GM12872 (cell line): ENCODE measurements around the gene TMEM94.

ENCODE experiments used
- TF ChIP-seq, protein P1 (sequence below): IDR thresholded peaks from 3 replicates; pipeline ENCODE4 v1.5.1; 2011; ENCODE audit warnings: low read depth, mild to moderate bottlenecking, low read length, moderate library complexity; ENCODE audit not compliant: insufficient read depth

The TMEM94 gene

DNA sequence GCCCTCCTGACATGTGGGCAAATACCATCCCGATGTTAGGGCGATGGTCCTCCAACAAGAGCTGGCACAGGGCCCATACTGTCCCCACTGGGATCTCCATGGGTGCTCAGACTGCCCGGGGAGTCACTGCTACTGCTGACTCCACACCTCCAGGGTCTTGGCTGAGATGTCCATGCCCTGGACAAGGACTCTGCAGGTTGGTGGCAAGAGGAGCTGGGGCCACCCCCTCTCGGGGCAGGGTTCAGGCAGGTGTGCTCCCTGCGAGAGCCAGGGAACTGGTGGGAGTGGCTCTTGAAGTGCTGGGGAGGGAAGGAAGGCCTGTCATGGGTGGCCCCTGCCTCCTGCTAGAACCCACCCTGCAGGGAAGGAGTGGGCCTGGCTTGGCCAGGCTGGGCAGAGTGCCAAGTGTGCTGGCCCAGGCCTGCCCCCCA is 52.5 kb downstream of the TMEM94 start:
- TF ChIP-seq, protein P1, sequence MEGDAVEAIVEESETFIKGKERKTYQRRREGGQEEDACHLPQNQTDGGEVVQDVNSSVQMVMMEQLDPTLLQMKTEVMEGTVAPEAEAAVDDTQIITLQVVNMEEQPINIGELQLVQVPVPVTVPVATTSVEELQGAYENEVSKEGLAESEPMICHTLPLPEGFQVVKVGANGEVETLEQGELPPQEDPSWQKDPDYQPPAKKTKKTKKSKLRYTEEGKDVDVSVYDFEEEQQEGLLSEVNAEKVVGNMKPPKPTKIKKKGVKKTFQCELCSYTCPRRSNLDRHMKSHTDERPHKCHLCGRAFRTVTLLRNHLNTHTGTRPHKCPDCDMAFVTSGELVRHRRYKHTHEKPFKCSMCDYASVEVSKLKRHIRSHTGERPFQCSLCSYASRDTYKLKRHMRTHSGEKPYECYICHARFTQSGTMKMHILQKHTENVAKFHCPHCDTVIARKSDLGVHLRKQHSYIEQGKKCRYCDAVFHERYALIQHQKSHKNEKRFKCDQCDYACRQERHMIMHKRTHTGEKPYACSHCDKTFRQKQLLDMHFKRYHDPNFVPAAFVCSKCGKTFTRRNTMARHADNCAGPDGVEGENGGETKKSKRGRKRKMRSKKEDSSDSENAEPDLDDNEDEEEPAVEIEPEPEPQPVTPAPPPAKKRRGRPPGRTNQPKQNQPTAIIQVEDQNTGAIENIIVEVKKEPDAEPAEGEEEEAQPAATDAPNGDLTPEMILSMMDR: no peak

DNA sequence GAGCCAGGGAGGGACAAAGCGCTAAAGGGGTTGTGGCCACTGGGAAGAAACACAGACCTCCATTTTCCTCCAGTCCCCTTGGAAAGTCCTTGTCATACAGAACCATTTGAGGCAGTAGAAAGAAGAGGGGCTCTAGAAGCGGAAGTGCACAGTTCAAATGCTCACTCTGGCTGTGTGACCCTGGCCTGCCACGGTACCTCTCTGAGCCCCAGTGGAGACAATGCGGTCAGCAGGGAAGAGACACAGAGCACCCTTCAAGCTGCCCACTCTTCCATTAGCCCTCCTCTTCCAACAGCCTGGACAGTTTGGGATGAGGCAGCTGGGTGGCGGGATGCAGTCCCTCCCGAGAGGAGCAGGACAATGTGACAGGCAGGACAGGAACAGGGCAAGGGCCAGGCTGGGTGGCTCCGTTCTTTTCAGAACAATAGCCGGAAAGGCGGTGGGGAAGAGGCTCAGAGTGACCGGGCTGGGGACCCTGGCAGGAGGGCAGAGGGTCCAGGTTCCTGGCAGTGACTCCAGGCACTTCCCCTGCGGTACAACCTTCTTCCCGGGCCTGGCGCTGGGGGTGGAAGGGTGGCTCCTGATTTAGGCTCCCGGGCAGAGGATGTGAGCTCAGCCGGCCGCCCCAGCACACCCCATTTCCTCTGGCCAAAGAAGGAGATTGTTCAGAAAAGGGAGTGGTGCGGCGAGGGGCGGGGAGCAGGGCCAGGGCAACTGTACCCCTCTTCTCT is 53.3 kb downstream of the TMEM94 start:
- TF ChIP-seq, protein P1: no peak

DNA sequence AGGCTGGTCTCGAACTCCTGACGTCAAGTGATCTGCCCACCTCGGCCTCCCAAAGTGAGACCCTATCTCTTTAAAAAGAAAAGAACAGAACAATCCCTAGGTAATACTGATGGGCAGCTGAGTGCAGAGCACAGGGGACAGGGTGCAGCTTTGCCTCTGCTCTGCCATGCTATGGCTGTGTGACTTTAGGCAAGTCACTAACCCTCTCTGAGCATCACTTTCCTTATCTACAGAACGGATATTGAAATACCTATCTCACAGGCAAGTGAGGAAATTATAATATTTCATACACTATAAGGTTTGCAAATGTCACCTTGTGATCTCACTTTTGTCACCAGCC is 54.8 kb downstream of the TMEM94 start:
- TF ChIP-seq, protein P1: no peak

DNA sequence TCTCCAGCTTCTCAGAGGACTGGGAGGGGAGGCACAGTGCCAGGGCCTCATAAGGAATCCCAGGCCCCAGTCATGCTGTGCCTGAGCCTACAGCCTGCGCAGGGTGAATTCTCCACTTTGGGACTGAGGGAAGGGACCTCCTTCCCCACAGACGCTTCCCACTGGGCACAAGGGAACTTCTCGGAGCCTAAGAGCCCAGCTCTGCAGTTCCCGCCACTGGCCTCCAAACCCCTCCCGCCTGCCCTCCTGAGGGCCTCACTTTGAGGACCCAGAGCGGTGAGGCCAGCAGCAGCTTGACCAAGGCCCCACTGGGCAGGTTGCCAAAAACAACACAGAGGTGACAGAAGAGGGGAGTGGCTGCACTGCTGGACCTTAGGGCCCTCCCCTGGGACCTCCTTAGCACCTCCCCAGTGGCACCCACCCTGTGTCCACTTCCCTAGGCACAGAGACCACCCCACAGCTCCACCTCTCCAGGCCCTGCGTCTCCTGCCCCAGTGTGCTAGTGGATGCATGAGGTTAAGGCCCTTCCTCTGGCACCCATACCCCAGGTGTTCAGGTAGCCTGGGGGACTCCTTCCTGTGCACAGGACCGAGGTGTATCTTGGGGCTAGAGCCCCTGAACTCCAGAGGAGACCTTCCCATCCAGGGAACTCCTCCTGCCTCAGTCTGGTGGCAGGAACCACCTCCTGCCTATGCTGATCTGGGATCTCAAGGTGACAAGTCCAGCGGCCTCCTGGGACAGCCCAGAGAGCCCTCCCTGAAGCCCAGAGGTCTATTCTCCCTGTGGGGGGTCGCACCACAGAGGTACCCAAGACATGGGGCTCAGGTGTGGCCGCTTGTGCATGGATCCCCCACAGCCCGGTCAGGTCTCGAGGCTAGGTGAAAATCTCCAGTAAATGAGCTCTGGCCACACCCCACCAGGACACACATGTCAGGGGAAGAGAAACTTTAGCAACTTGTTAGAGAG is 55.5 kb downstream of the TMEM94 start:
- TF ChIP-seq, protein P1: no peak

DNA sequence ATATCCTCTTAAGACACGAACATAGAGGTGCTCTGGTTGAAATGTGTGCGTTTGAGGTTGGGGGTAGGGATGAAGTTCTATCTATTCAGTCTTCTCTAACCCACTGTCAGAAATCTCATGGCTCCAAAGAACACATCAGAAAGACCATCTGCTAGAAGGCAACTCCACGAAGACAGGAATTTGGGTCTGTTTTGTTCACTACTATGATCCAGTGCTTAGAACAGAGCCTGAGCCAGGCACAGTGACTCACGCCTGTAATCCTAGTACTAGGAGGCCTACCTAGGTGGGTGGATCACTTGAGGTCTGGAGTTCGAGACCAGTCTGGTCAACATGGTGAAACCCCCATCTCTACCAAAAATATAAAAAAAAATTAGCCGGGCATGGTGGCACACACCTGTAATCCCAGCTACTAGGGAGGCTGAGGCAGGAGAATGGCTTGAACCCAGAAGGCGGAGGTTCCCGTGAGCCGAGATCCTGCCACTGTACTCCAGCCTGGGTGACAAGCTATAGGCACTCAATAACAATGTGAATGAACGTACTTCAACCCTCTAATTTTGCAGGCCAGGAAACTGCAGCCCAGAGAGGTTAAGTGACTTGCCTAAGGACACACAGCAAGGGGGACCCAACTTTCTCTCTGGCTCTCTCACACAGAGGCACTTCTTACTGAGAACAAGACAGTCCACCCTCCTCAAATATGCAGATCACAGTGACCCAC is 56.6 kb downstream of the TMEM94 start:
- TF ChIP-seq, protein P1: no peak

DNA sequence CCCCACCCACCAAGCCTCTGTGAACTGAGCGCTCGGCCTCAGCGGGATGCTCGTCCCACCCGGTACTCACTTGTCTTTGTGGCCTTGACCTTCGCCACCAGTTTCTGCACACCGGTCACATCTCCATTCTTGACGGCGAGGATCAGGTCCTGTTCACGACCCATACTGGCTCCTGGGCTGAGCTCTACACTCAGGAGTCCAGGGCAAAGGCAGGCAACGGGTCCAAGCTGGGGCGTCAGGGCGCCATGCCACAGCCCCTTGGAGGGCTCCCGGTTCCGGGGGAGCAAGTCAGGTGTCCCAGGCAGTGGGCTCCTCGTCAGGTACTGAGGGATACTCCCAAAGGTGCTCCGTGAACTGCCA is 57.2 kb downstream of the TMEM94 start:
- TF ChIP-seq, protein P1: no peak
